HG03442 (cell line): Measurements from ENCODE around the gene TEX2.

Experiments
- ATAC-seq: cut with Tn5 transposase; IDR thresholded peaks from one replicate; pipeline ENCODE4 v1.9.1; 2021; ENCODE audit warnings: mild to moderate bottlenecking, moderate library complexity; ENCODE audit not compliant: unreplicated experiment

The TEX2 gene, protein sequence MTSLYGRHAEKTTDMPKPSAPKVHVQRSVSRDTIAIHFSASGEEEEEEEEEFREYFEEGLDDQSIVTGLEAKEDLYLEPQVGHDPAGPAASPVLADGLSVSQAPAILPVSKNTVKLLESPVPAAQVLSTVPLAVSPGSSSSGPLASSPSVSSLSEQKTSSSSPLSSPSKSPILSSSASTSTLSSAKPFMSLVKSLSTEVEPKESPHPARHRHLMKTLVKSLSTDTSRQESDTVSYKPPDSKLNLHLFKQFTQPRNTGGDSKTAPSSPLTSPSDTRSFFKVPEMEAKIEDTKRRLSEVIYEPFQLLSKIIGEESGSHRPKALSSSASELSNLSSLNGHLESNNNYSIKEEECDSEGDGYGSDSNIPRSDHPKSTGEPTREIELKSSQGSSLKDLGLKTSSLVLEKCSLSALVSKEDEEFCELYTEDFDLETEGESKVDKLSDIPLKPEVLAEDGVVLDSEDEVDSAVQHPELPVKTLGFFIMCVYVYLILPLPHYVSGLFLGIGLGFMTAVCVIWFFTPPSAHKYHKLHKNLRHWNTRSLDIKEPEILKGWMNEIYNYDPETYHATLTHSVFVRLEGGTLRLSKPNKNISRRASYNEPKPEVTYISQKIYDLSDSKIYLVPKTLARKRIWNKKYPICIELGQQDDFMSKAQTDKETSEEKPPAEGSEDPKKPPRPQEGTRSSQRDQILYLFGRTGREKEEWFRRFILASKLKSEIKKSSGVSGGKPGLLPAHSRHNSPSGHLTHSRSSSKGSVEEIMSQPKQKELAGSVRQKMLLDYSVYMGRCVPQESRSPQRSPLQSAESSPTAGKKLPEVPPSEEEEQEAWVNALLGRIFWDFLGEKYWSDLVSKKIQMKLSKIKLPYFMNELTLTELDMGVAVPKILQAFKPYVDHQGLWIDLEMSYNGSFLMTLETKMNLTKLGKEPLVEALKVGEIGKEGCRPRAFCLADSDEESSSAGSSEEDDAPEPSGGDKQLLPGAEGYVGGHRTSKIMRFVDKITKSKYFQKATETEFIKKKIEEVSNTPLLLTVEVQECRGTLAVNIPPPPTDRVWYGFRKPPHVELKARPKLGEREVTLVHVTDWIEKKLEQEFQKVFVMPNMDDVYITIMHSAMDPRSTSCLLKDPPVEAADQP

GRCh38 chr17:64263000-64263766 is at the start of gene TEX2:
TEX2 (minus strand) TSS chr17:64263260; CDS start chr17:64214217, 49,043 bp downstream.
- ATAC-seq, result peak; percentile 82

- ATAC-seq, result no peak
Observed at GRCh38 chr17:64309710-64310109, 46.6 kb upstream of the TEX2 start.

DNA sequence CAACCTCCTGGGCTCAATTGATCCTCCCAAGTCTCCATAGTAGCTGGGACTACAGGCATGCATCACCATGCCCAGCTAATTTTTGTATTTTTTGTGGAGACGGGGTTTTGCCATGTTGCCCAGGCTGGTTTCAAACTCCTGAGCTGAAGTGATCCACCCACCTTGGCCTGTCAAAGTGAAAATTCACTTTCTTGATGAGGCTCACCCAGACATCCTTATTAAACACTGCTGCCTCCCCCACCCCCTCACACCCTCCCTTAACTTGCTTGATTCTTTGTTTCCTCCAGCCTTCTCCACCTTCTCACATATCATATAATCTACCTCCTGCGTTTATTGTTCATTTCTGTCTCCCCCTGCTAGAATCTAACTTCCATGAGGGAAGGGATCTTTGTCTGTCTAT is 46.0 kb upstream of the TEX2 start:
- no peak for ATAC-seq

DNA sequence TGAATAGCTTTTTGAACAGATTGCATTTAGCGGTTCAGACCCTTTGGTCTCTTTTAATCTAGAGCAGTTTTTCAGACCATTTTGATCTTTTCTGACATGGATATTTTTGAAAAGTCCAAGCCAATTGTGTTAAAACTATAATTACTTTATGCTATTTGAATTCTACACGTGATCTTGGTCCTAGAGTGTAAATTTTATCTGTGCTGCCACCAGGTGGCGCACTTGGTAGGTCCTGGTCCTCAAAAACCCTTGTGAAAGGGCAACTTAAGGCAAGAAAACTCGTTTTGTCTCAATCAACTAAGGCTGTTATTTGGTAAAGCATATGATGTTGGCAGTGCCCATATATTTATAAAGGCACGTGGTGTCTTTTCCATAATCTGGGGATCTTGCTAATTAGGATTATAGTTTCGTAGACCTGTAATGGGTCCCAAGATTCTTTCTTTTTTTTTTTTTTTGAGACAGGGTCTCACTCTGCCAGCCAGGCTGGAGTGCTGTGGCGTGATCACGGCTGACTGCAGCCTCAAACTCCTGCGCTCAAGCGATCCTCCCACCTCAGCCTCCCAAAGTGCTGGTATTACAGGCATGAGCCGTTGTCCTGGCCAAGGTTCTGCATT is 43.9 kb upstream of the TEX2 start:
- no peak for ATAC-seq

- ATAC-seq, result no peak
Observed at GRCh38 chr17:64304551-64304950, 41.5 kb upstream of the TEX2 start.

GRCh38 chr17:64300699-64300965 is 37.6 kb upstream of the TEX2 start:
- no peak for ATAC-seq

GRCh38 chr17:64297467-64298088 is 34.5 kb upstream of the TEX2 start:
- ATAC-seq, result no peak

DNA sequence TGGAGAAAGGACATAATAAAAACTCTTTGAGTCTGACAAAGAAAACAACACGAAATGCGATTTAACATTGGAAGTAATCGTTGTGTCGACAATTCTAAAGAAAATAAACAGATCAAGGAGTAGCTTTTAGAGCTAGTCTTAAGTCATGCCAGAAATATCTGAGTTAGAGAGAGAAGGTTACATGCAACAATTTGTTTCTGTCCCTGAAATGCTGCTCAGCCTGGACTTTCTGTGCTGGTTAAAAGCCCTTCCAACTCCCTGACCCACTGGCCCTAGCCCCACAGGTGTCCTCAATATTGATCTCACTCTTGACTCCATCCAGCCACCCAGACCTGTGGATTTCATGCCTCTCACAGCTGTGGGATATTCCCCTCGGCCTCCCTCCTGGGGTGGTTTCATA is 33.2 kb upstream of the TEX2 start:
- no peak for ATAC-seq

- ATAC-seq, result no peak
Observed at GRCh38 chr17:64295146-64295545, 32.1 kb upstream of the TEX2 start.

DNA sequence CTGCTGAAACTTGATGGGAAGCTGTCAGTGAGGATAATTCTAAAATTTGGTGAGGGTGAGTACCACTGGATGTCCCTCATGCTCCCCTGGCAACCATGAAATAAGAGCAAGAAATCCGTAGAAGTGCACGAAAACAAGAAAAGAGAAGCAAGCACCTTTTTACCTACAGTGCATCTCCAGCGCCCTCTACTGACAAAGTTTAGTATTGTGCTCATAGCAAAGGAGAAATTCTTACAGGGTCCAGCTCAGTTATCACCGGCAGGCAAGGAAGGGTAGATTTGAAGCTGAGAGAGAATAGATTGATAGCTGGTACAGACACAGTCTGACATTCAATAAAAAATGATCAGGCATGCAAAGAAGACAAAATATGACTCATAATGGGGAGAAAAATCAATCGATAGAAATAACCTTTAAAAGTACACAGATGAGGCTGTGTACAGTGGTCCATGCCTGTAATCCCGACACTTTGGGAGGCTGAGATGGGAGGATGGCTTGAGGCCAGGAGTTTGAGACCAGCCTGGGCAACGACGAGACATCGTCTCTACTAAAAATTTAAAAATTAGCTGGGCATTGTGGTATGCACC is 28.3 kb upstream of the TEX2 start:
- no peak for ATAC-seq

DNA sequence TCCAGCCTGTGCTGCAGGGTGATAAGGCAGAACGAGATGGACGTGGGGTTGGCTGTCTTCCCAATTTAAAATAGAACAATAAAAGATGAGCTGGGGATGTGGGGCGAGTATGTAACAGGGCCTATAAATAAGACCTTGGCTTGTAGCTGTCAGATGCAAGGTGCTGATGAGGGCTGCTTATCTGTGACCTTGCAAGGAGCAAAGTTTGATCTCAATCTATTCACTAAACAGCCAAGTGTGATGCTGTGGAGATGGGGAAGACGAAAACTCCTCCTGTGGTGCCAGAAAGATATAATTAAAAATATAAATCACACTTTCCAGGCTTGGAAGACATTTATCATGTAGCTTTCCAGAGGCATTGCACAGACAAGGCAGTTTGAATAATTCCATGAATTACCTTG is 26.7 kb upstream of the TEX2 start:
- no peak for ATAC-seq

DNA sequence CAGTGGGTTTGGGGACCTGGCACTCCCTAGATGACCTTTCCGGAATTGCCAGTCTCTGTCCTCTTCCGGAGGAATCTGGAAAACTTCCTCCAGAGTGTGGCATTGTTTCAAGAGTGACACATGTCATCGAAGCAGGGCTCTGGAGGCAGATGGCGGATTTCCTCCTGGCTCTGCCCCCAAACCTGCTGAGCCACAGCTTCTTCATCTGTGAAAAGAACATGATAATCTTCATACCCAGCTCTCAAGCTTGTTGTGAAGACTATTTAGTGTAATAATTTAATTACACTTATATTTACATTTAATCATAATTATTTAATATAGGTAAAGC is 19.7 kb upstream of the TEX2 start:
- no peak for ATAC-seq

- ATAC-seq, result no peak
Observed at GRCh38 chr17:64281962-64282752, 19.1 kb upstream of the TEX2 start.

- no peak for ATAC-seq
Observed at GRCh38 chr17:64278614-64279013, 15.6 kb upstream of the TEX2 start.

- ATAC-seq, result no peak
Observed at GRCh38 chr17:64277831-64278562, 14.9 kb upstream of the TEX2 start.

- ATAC-seq, result no peak
Observed at GRCh38 chr17:64276961-64277505, 14.0 kb upstream of the TEX2 start.

DNA sequence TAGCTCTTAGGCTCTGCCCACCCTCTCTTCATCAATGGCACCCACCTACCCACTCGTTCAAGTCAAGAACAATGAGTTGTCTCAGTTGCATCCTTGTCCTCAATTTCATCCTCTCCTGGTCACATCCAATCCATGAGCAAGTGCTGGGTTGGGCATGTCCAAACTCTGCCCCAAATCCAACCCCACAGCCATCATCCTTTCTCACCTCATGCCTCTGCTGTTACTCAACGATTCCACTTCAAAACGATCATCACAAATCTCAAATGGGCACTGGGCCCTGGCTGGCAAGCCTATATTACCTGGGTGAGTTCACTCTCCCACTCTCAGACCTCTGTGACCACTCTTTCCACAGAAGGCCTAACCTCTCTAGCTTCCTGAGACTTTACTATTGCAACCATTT is 12.0 kb upstream of the TEX2 start:
- no peak for ATAC-seq

- ATAC-seq, result no peak
Observed at GRCh38 chr17:64273006-64273405, 9.9 kb upstream of the TEX2 start.
